Kasumi-1 (cell line): Measurements from ENCODE around the gene IL22RA2.

Experiments
- DNase-seq, 2 experiments: peaks; one replicate each; lab custom pipeline; 2025; lab: John Stamatoyannopoulos, UW

The IL22RA2 gene

GRCh38 chr6:137095651-137096238, 77.7 kb downstream of the IL22RA2 start:
- DNase-seq, result no peak

- DNase-seq, result no peak
Measured at GRCh38 chr6:137095093-137095492, 78.4 kb downstream of the IL22RA2 start.

GRCh38 chr6:137094411-137095008, 78.9 kb downstream of the IL22RA2 start:
- peak; percentile 84 to 93 for DNase-seq
